Endothelial cell of umbilical vein (primary cell): ENCODE results near the gene PLB1. TPM values are rescaled to one million over a fixed set of nuclear protein-coding genes. Genes with fewer than 3 reads are reported as not detected.

Experiments used
- BruUV-seq: library from RNA; stranded (reverse); fragments of 400-500 nt; replicated peaks from 2 replicates; lab custom pipeline; 2021; lab: Mats Ljungman, UMichigan
- CTCF ChIA-PET: fragments of 300-600, 350-600 bp; sonication (Branson Sonifier 250); formaldehyde crosslinking; loops from one replicate; lab custom pipeline; 2021; ENCODE audit warnings: antibody characterized with exemption, inconsistent platforms; lab: Charles Lee
- POLR2A ChIA-PET: fragments of 300-600, 350-600 bp; sonication (Branson Sonifier 250); formaldehyde crosslinking; loops from one replicate; lab custom pipeline; 2021; ENCODE audit warnings: antibody characterized with exemption, inconsistent platforms; lab: Charles Lee
- DNase-seq: peaks from one replicate; pipeline ENCODE4 v3.0.0-alpha.2; 2011; ENCODE audit warnings: low read depth, low spot score
- FAIRE-seq: peaks from 2 replicates; lab custom pipeline; 2011; peaks lifted over from hg19 to GRCh38; lab: Jason Lieb, UNC
- H2AFZ ChIP-seq: 2 replicates; pipeline ENCODE4 v1.6.0; 2012; ENCODE audit warnings: low read depth, low read length, control low read depth, inconsistent platforms
- H3K27ac ChIP-seq: 2 replicates; pipeline ENCODE4 v1.5.1; 2011; ENCODE audit warnings: low read depth, mild to moderate bottlenecking, control low read depth, low read length, moderate library complexity; ENCODE audit not compliant: insufficient read depth
- H3K27me3 ChIP-seq, 2 experiments: 2 replicates each; pipeline versions ENCODE4 v1.6.0 to v1.6.1; 2011; ENCODE audit warnings: low read length in 2 of 2, mixed read lengths in 1 of 2; ENCODE audit not compliant: control insufficient read depth in 2 of 2, insufficient read depth in 2 of 2
- H3K36me3 ChIP-seq, 2 experiments: 2 replicates in 1 of 2; 3 replicates in 1 of 2; pipeline ENCODE4 v1.5.1; 2011; ENCODE audit warnings: low read length in 2 of 2, mild to moderate bottlenecking in 1 of 2, moderate library complexity in 1 of 2; ENCODE audit not compliant: control insufficient read depth in 2 of 2, insufficient read depth in 2 of 2; ENCODE audit errors: extremely low read depth in 1 of 2
- H3K4me1 ChIP-seq: 3 replicates; pipeline ENCODE4 v1.5.1; 2011; ENCODE audit warnings: mild to moderate bottlenecking, low read length; ENCODE audit not compliant: control insufficient read depth, insufficient read depth; ENCODE audit errors: extremely low read depth
- H3K4me2 ChIP-seq: 2 replicates; pipeline ENCODE4 v1.6.1; 2011; ENCODE audit warnings: low read length, control low read depth, mixed read lengths; ENCODE audit not compliant: insufficient read depth
- H3K4me3 ChIP-seq, 3 experiments: fragments of 200-600 bp in 1 of 3; sonication (generic), shearing (Covaris generic) in 1 of 3; replicated peaks in 1 of 3; 2 replicates each; pipeline ENCODE4 v1.5.1; 2011 to 2016; ENCODE audit warnings: control low read depth in 3 of 3, low read length in 3 of 3, mild to moderate bottlenecking in 2 of 3, inconsistent platforms in 1 of 3, low read depth in 1 of 3, moderate library complexity in 1 of 3; ENCODE audit not compliant: insufficient read depth in 1 of 3
- H3K79me2 ChIP-seq: 2 replicates; pipeline ENCODE4 v1.6.0; 2012; ENCODE audit warnings: low read length, inconsistent platforms; ENCODE audit not compliant: control insufficient read depth, insufficient read depth
- H3K9ac ChIP-seq: replicated peaks from 2 replicates; pipeline ENCODE3; 2011; ENCODE audit warnings: low read length, control low read depth; ENCODE audit not compliant: insufficient read depth; ENCODE audit errors: extremely low read depth
- H3K9me1 ChIP-seq: replicated peaks from 3 replicates; pipeline ENCODE4 v1.6.0; 2011; ENCODE audit warnings: mild to moderate bottlenecking, low read length; ENCODE audit not compliant: control insufficient read depth, insufficient read depth; ENCODE audit errors: extremely low read depth
- H3K9me3 ChIP-seq: replicated peaks from 2 replicates; pipeline ENCODE4 v1.5.1; 2012; ENCODE audit warnings: low read length, inconsistent platforms; ENCODE audit not compliant: control insufficient read depth, insufficient read depth
- H4K20me1 ChIP-seq: replicated peaks from 2 replicates; pipeline ENCODE3; 2011; ENCODE audit warnings: mild to moderate bottlenecking, low read length; ENCODE audit not compliant: control insufficient read depth, insufficient read depth; ENCODE audit errors: extremely low read depth
- EZH2 ChIP-seq: IDR thresholded peaks from 2 replicates; pipeline ENCODE4 v1.6.1; 2012; ENCODE audit warnings: borderline replicate concordance, low read depth, mild to moderate bottlenecking, moderate library complexity, low read length, inconsistent platforms; ENCODE audit not compliant: severe bottlenecking
- FOS ChIP-seq: IDR thresholded peaks from 2 replicates; pipeline ENCODE4 v1.6.1; 2011; ENCODE audit warnings: mild to moderate bottlenecking, low read length, moderate library complexity, borderline replicate concordance; ENCODE audit not compliant: insufficient read depth
- GATA2 ChIP-seq: IDR thresholded peaks from 2 replicates; pipeline ENCODE4 v1.7.0; 2011; ENCODE audit warnings: low read depth, mild to moderate bottlenecking, moderate library complexity, mixed read lengths, low read length; ENCODE audit not compliant: insufficient read length, insufficient read depth
- MAX ChIP-seq: IDR thresholded peaks from 2 replicates; pipeline ENCODE4 v1.6.1; 2011; ENCODE audit not compliant: insufficient read depth, insufficient read length
- MYC ChIP-seq: IDR thresholded peaks from one replicate; pipeline ENCODE4 v1.6.1; 2011; ENCODE audit warnings: mild to moderate bottlenecking, low read depth, low read length
- POLR2A ChIP-seq: IDR thresholded peaks from 2 replicates; pipeline ENCODE4 v1.6.1; 2012; ENCODE audit warnings: low read depth, mild to moderate bottlenecking, control low read depth, low read length
- POLR2AphosphoS5 ChIP-seq: IDR thresholded peaks from 2 replicates; pipeline ENCODE4 v1.6.1; 2012; ENCODE audit warnings: low read depth, mild to moderate bottlenecking, control low read depth, low read length, moderate library complexity; ENCODE audit not compliant: insufficient read depth
- dilution Hi-C: fragments of 300-500 bp; cut with MboI; formaldehyde crosslinking; loops from one replicate; pipeline ENCODE4 v1.15.0; 2019; ENCODE audit warnings: low sequenced_read_pairs; ENCODE audit not compliant: extremely low pct_ligation_motif_present
- intact Hi-C: fragments of 100-400 bp; cut with micrococcal nuclease; formaldehyde crosslinking; loops from one replicate; pipeline ENCODE4 v1.10.0; 2022
- polyA plus RNA-seq, 4 experiments: library from polyadenylated mRNA; depleted of rRNA in 3 of 4; stranded (reverse) in 3 of 4; unstranded in 1 of 4; fragments of >200 nt; gene quantifications; 2 replicates each; pipeline versions ENCODE4 v1.2.1 to v1.2.3, GENCODE V29; 2011 to 2012; ENCODE audit warnings: missing spikeins in 1 of 4
- total RNA-seq: library from RNA; stranded (reverse); gene quantifications from 2 replicates; pipeline ENCODE4 v1.2.3, GENCODE V29; 2021
- TF ChIP-seq, protein P1 (sequence below), 2 donors: IDR thresholded peaks; 1 replicate in 1 of 2; 2 replicates in 1 of 2; pipeline ENCODE4 v1.5.1; 2011; ENCODE audit warnings: low read length in 2 of 2, mild to moderate bottlenecking in 2 of 2, moderate library complexity in 2 of 2, control low read depth in 1 of 2, inconsistent platforms in 1 of 2, low read depth in 1 of 2; ENCODE audit not compliant: insufficient read depth in 1 of 2; ENCODE audit errors: extremely low read depth in 1 of 2

Gene PLB1
- total and polyA plus RNA-seq, 2 donors (not counting 3 experiments of a cell fraction or from before 2014, with no cell fraction given) = 0.75 to 0.80 TPM

- Histone ChIP-seq H3K79me2 (no peaks in the 10 kb centered on the region), H3K9me3 (no peaks in the 10 kb centered on the region), H3K9me1 (no peaks in the 10 kb centered on the region), H3K27me3 (no peaks in the 10 kb centered on the region), H3K27ac (no peak overlapping the region), H3K36me3 (no peaks in the 10 kb centered on the region), H3K4me1 (no peaks in the 10 kb centered on the region), H4K20me1 (no peaks in the 10 kb centered on the region), H3K4me2 (no peak overlapping the region), H3K4me3 (no peak overlapping the region), H2AFZ (no peak overlapping the region), H3K9ac (no peak overlapping the region)
- ChIA-PET POLR2A (no interaction called here), CTCF (interaction anchor here (3.1 kb wide), 1 partner anchor 36 kb away, joined by 11 read pairs; no protein-coding TSS in a partner anchor)
- intact Hi-C loops (no loop called here), dilution Hi-C loops (no loop called here)
- DNase-seq (no peak), FAIRE-seq (no peak)
- BruUV-seq = no TSS peak
- no peak for TF ChIP-seq EZH2
- TF ChIP-seq, protein P1, sequence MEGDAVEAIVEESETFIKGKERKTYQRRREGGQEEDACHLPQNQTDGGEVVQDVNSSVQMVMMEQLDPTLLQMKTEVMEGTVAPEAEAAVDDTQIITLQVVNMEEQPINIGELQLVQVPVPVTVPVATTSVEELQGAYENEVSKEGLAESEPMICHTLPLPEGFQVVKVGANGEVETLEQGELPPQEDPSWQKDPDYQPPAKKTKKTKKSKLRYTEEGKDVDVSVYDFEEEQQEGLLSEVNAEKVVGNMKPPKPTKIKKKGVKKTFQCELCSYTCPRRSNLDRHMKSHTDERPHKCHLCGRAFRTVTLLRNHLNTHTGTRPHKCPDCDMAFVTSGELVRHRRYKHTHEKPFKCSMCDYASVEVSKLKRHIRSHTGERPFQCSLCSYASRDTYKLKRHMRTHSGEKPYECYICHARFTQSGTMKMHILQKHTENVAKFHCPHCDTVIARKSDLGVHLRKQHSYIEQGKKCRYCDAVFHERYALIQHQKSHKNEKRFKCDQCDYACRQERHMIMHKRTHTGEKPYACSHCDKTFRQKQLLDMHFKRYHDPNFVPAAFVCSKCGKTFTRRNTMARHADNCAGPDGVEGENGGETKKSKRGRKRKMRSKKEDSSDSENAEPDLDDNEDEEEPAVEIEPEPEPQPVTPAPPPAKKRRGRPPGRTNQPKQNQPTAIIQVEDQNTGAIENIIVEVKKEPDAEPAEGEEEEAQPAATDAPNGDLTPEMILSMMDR (IDR thresholded peaks at IDR 0.05; ENCODE audit: extremely low read depth in 1 of 2, insufficient read depth in 1 of 2, low read depth in 1 of 2, low read length in 2 of 2) = no peak
- no peak for TF ChIP-seq MAX
Observed at GRCh38 chr2:28630341-28630740, 134.5 kb downstream of the PLB1 start.

- Histone ChIP-seq H3K79me2 (no peaks in the 10 kb centered on the region), H3K4me1 (no peaks in the 10 kb centered on the region), H2AFZ (no peak overlapping the region), H3K9ac (no peak overlapping the region), H3K9me1 (no peaks in the 10 kb centered on the region), H3K27me3 (no peaks in the 10 kb centered on the region), H3K27ac (no peak overlapping the region), H3K9me3 (no peaks in the 10 kb centered on the region), H3K4me3 (no peak overlapping the region), H3K36me3 (no peaks in the 10 kb centered on the region), H3K4me2 (no peak overlapping the region), H4K20me1 (no peaks in the 10 kb centered on the region)
- DNase-seq (no peak), FAIRE-seq (no peak)
- no peak for TF ChIP-seq POLR2AphosphoS5
- TF ChIP-seq MYC = no peak
- no peak for TF ChIP-seq FOS
- TF ChIP-seq POLR2A = no peak
- TF ChIP-seq GATA2 = no peak
- TF ChIP-seq MAX = no peak
- intact Hi-C loops = no loop called here
- CTCF ChIA-PET = interaction anchor here (3.1 kb wide), 1 partner anchor 37 kb away, joined by 11 read pairs; no protein-coding TSS in a partner anchor
- POLR2A ChIA-PET = no interaction called here
- dilution Hi-C loops = no loop called here
- no TSS peak for BruUV-seq
Observed at GRCh38 chr2:28631514-28632206, 135.8 kb downstream of the PLB1 start.
